Measurements from ENCODE around the gene ALG11. TPM values are rescaled to one million over a fixed set of nuclear protein-coding genes. Genes with fewer than 3 reads are reported as not detected.
"Not testable (repeated sequence)": the region's sequence is repeated elsewhere in the genome, so short reads cannot be mapped to it uniquely, and the experiment has no call there.

ALG11 gene, protein sequence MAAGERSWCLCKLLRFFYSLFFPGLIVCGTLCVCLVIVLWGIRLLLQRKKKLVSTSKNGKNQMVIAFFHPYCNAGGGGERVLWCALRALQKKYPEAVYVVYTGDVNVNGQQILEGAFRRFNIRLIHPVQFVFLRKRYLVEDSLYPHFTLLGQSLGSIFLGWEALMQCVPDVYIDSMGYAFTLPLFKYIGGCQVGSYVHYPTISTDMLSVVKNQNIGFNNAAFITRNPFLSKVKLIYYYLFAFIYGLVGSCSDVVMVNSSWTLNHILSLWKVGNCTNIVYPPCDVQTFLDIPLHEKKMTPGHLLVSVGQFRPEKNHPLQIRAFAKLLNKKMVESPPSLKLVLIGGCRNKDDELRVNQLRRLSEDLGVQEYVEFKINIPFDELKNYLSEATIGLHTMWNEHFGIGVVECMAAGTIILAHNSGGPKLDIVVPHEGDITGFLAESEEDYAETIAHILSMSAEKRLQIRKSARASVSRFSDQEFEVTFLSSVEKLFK
- 19.8 TPM for polyA plus RNA-seq (ENCODE audit: insufficient read length)

DNA sequence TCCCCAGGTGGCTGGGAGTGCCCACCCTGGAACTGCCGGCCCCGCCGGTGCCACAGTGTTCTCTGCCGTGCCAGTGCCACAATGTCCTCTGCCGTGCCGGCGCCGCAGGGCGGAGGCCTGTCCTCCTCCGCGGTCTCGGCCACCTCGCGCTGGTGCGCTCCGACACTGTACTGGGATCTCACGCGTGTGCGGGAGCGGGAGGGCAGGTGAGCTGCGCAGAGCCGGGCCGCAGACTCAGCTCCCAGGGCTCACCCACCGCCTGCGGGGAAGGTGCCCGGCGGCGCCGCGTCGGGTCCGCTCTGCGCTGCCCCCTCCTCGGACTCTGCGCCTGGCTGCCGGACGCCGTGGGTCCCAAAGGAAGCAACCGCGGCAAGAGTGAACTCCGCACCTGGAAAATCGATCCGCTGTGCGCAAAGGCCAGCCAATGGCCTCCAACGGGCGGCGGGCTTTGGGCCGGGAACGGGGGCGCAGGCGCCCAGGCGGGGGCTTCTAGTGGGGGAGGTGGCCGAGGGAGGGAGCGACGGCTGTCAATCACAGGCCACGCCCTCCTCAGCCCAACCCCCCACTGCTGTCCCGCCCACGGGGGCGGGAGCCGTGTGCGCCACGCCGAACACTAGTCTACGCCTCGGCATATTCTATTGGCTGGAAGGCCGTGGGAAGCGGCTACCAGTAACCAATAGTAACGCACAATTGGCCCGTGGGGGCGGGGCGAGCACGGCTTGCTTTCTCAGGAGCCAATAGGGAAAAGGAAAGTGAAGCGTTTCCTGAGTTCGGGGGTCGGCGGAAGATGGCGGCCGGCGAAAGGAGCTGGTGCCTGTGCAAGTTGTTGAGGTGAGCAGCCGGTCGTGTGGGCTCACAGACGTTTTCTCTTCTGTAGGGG is at the start of gene ALG11:
TSS of gene ALG11 (plus strand) at position 767 of the 880 bp plus-strand sequence. CDS start at position 788, 21 bp downstream.
- DNase-seq (ENCODE audit: low read depth): peak; percentile 96

DNA sequence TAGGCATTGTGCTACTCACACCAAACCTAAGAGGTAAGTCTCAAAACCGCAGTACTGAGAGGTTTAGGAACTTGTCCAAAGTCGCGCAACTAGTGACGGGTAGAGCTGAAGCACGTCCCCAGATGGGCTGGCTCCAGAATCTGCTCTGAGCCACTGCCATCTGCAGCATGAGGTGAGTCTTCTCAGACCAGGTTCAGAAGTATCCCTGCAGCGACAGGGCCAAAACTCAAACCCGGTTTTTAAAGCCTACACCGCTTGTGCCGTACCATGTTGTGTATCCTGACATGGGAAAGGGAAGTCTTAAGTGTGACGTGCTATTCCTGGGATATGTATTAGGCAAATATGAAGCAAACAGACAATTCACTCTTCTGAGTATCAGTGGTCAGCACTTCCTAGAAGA is 46.0 kb upstream of the ALG11 start:
- DNase-seq (ENCODE audit: low read depth): no peak

DNA sequence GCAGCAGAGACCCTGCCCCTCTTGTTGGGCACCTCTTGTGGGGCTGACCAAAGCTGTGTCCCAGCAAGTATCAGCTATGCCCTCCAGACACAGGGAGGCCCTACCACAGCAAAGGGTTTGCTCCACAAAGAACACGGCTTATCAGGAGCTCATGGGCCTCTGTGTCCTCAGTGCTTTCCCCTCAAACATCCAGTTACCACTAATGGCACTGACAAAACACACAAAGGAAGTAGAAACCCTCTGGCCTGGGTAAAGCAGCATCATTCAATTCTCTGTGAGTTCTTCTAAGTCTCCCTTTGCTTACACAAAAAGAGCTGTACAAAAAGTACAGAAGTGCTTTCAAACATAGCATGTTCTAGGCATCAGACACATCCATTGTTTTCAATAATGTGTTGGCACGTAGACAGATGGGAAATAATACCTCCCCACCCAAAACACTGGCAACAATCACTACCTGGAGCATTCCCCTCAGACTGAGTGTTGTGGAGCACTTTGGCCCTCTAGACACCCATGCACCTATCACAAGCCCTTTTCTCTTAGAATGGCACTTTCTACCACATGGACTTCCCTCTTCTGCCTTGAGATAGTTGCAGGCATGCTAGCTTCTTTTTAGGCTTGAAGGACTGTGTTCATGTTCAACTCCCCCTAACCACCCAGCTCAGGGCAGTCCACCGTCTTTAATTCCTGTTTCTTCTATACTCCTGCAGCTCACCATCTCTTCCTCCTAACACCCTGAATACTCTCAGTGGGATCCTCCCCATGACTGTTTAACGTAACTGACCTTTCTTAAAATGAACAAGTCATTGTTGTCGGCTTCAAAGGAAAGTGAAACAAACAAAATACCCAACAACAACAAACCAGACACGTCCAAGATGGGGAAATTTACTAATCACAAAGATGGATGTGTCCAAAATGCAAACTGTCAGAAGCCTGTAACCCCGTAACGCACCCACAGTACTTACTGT is 44.4 kb upstream of the ALG11 start:
- DNase-seq (ENCODE audit: low read depth): no peak

DNA sequence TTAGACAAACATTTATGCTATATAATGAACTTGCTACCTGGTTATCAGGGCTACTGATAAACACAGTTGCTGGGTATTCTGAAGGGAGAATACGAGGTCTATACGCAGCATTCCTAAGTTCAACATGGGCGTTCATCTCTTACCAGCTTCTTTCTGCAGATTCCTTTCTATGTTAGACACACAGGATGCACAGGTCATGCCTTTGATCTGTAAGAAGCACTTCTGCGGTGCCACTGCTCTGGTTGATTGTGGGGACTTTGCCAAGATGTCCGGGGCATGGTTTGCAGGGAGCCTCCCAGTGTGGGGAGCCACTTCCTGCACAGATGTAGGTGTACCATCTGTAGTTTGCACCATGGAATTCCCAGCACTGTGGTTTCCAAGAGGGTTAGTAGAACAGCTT is 41.8 kb upstream of the ALG11 start:
- DNase-seq (ENCODE audit: low read depth): no peak

DNA sequence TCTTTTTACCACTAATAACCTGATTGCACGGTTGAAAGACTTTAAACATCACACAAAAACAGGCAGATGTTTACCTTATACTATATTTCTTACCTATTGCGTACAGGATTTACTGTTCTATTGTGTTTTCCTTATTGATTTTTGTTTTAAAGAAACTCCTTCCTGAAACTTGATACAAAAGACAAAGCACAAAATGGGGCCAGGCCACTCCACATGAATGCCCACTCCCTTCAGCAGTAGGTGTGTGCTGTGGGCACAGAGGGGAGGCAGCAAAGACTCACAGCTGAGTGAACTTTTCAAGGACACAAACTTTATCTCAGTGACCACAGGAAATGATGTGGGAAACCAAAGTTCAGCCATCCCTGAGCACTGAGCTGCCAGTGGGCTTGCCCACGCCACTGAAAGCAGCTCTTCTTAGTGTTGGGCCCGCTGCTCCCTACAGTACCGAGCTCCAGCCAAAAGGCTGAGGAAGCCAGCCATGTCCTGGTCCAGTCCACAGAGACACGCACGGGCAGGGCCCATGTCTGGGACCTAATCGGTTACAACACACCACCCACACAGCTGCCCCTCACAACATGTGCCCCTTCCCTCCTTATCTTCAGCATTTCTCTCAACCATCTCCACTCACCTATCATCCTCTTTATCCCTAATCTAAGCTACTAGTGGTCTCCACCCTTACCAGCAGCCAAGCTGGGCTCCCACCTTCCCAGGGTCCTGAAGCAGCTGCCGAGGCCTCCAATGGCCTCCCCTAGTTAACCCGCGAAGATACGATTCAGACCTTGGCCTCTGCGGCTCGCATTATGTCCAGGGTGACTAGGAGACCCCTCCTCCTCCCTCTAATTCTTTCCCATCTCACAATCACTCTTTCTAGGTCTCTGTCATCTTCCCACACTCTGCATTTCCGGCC is 40.4 kb upstream of the ALG11 start:
- DNase-seq (ENCODE audit: low read depth): no peak

DNA sequence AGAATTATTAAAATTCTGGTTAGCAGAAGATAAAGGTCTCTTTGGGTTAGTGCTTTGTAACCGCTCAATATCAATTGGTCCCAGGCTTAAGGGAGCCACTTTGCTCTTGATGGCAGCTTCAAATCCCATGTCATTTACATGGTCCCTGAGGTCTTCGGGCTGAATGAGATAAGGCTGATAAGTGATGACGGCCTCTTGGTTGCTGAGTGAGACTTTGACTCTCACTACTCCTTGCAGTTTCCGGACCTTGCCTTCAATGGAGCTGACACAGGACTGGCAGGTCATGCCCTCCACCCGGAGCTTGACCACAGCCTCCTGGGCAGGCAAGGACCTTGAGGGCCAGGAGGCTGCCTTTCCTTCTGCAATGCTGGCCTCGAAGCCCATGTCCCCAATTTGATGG is 37.7 kb upstream of the ALG11 start:
- no peak for DNase-seq (ENCODE audit: low read depth)

DNA sequence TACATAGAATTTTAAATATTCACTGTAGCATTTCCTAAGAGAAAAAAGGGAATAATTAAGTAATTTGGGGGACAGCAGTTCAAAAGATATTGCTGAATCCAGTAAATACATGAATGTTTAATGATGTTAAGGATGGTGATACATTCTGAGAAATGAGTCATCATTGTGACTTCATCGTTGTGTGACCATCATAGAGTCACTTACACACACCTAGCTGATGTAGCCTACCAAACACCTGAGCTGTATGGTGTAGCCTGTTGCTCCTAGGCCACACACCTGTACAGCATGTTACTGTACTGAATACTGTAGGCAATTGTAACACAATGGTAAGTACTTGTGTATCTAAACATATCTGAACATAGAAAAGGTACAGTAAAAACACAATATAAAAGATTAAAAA is 35.8 kb upstream of the ALG11 start:
- no peak for DNase-seq (ENCODE audit: low read depth)

DNA sequence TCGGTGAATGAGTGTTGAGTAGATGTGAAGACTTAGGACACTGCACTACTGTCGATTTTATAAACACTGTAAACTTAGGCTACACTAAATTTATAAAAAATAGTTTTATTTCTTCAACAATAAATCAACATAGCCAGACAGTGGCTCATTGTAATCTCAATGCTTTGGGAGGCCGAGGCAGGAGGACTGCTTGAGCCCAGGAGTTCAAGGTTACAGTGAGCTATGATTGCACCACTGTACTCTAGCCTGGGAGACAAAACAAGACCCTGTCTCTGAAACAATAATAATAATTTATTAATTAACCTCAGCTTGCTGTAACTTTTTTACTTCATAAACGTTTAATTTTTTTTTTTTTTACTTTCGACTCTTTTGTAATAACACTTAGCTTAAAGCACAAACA is 35.3 kb upstream of the ALG11 start:
- no peak for DNase-seq (ENCODE audit: low read depth)

DNA sequence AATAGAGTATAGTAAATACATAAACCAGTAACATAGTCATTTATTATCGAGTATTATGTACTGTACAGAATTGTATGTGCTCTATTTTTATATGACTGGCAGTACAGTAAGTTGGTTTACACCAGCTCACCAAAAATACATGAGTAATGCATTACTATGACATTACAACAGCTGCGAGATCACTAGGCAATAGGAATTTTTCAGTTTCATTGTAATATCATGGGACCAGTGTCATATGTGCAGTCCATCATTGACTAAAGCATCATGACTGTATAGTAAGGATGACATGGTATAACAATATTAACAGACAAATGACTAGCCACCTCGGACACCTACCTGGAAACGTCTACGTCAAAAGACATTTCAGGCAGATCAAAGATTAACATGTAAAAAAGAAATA is 34.6 kb upstream of the ALG11 start:
- no peak for DNase-seq (ENCODE audit: low read depth)

DNA sequence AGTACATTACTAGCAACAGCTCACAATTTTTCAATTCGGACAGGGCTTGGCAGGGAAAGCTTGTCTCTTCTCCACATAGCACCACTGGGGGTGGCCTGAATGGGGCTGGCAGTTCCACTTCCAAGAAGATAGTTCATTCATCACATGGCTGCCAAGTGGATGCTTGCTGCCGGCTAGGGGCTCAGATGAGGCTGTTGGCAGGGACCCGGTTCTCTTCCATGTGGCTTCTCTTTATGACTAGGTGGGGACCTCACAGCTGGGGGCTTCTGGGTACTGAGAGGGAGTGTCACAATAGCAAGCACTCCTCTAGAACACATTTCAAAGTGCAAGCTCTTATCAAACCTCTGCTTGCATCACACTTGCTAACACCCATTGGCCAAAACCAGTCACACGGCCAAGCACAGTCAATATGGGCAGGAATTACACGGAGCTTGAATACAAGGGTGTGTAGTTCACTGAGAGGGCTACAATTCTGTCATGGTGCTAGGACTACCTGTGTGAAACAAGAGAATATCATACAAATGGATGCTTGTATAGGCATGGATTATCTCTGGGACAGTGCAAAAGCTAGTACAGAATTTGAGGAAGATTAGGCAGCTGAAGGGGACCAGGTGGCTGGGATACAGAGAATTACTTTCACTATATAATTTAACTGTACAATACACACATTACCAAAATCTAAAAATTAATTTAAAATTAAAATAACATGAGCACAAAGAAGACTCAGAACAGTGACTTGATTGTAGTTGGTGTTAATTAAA is 33.2 kb upstream of the ALG11 start:
- DNase-seq (ENCODE audit: low read depth): no peak

DNA sequence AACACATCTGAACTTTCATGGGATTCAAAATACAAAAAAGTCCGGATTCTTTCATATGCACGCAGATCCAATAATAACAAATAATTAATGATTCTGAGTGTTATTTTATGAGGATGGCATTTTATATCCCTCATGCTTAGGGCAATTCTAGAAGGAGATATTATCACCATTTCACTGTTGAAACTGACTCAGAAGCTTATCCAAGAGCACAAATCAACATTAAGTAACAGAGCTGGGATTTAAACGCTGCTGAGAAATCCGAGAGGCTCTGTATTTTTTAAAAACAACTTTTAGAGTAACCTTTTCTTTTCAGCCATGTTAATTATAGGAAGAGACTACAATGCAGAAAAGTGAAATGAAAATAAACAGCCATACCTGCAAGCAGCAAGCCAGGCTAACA is 31.3 kb upstream of the ALG11 start:
- DNase-seq (ENCODE audit: low read depth): no peak

DNA sequence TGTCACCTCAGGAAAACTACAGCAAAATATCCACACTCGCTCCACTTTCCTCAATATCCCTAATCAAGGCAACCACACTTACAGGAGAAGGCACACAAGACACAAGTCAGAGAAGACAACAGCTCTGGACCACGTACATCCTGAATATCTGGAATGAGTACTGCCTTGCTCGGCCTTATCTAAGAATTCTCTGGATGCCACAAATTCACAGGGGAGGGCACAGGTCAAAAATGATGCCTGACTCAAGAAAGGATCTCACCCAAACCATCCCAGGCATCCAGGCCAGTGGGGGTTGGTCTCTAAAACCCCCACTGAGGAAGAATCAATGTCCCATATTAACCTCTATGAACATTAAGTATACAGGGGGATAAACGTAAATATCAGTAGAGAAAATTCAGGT is 30.8 kb upstream of the ALG11 start:
- DNase-seq (ENCODE audit: low read depth): no peak

DNA sequence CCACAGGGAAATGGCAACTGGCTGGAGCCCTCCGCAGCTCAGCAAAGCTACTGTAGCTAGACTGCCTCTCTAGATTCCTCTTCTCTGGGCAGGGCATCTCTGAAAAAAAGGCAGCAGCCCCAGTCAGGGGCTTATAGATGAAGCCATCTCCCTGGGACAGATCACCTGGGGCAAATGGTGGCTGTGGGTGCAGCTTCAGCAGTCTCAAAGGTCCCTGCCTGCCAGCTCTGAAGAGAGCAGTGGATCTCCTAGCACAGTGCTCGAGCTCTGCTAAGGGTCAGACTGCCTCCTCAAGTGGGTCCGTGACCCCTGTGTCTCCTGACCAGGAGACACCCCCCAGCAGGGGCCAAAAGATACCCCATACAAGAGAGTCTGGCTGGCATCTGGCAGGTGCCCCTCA is 28.9 kb upstream of the ALG11 start:
- not testable (repeated sequence) for DNase-seq (ENCODE audit: low read depth)

DNA sequence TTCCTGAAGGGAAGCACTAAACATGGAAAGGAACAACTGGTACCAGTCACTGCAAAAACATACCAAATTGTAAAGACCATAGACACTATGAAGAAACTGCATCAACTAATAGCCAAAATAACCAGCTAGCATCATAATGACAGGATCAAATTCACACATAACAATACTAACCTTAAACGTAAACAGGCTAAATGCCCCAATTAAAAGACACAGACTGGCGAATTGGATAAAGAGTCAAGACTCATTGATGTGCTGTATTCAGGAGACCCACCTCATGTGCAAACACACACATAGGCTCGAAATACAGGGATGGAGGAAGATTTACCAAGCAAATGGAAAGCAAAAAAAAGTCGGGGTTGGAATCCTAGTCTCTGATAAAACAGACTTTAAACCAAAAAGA is 27.3 kb upstream of the ALG11 start:
- DNase-seq (ENCODE audit: low read depth): not testable (repeated sequence)

DNA sequence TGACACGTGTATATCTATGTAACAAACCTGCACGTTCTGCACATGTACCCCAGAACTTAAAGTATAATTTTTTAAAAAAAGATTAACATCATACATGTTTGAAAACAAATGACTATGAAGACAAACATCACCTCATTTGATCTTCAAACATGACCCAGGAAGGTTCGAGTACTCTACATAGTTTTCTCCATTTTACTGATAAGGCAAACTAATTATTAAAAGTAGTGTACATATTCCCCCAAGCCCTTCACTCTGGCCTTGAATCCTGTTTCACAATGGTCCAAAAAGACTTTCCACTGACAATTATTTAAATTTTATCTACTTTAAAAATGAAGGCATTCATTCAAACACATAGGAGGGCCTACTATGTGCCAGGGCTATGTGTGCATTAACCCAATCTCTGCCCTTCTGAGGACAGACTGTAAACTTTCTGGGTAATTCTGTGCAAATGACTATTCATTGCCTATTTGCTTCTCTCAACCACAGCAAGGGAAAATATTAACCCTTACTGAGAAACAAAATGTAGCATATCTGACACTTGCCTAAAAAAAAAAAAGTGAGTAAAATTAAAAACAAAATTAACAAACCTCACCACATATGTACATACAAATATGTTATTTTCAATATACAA is 23.1 kb upstream of the ALG11 start:
- DNase-seq (ENCODE audit: low read depth): no peak

DNA sequence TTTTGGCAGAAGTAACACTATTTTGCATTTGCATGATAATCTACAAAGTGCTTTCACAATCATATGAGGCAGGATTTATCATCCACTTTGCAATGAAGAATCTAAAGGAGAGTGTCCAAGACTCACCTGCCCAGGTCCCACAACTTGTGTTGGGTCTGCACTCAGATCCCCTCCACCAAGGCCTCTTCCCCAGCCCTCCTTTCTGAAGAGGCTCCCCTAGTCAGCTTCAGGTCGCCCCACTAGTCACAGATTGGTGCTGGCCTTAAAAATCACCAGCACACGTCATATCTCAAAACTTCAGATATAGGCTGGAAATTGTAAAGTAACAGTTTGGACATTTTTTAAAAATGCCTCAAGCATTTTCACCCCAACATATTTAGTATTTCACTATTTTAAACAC is 18.5 kb upstream of the ALG11 start:
- no peak for DNase-seq (ENCODE audit: low read depth)

DNA sequence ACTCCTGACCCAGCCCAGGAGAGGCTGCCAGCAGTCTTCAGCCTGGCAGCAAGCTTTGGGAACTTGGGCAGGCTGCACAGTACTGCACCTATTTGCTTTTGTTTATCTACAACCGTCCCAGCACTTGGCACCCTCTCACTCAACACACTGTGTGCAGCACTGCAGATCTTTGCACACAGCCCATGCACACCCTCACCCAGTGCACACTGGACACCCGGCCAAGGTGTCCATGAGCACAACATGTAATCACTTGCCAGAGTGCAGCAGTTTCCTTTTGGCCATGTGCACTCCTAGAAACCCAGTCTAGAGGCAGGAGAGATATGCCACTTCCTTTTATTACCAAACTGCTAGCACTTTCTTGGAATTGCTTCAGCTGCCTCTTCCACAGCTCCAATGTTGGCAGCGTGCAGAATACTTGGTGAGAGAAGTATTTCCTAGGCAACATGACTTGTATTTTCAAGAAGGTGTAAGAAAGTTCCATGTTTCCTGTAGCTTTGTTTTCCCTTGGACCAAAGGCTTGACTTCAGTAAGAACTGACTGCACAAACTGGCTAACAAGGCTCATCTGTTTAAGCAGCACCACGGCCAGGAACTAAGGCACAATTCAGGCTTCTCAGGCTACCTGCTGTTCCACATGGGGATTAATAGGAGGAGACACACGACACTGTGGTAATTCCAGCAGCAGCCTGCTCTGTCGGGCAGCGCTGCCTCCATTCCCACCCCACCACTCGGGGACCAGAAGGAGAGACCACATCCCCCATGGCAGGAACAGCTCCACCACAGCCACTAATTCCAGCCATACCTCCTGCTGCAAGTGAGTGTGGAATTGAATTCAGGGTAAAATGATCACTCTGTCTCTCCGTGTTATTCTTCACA is 16.3 kb upstream of the ALG11 start:
- no peak for DNase-seq (ENCODE audit: low read depth)

DNA sequence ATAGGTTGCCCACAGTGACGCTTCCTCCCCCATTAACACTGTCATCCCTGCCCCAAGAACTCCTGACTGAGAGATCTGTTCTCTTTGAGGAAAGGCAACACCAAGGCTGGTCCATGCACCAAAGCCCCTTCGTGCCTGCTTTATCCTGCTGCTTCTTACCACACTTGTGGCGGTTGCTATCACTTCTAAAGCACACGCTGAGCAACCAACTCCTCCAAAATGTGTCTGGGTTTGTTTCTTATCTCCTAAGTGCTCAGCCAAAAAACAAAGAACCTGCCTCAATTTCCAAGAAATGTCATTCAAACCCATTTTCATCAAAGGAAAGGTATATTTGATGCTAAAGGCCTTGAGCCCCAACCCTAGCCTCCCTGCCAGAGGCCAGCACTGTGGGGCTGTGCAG is 15.6 kb upstream of the ALG11 start:
- no peak for DNase-seq (ENCODE audit: low read depth)

All from forelimb muscle (tissue), 1 donor.